Right lobe of liver (tissue), 6 donors: Measurements from ENCODE around the gene CCBE1. TPM values are rescaled to one million over a fixed set of nuclear protein-coding genes. Genes with fewer than 3 reads are reported as not detected.

ENCODE experiments used
- ATAC-seq, 4 donors: fragments of 200-7000 bp; cut with Tn5 transposase; one replicate each; pipeline ENCODE4 v1.9.1; 2020; ENCODE audit warnings: mild to moderate bottlenecking in 4 of 4, moderate library complexity in 4 of 4
- DNase-seq, 3 donors: peaks; one replicate each; pipeline ENCODE4 v3.0.0-alpha.2; 2020
- H3K27ac ChIP-seq, 3 donors: fragments of 200-600 bp; one replicate each; pipeline ENCODE4 v1.8.0; 2022
- H3K27me3 ChIP-seq, 2 donors: fragments of 200-600 bp; one replicate each; pipeline ENCODE4 v1.8.0; 2022
- H3K36me3 ChIP-seq, 4 donors: fragments of 200-600 bp; sonication (generic) in 1 of 4; one replicate each; pipeline versions ENCODE4 v1.5.1 to v1.8.0; 2017 to 2022; ENCODE audit warnings: control low read depth in 1 of 4
- H3K4me1 ChIP-seq, 4 donors: fragments of 200-600 bp; sonication (generic) in 1 of 4; one replicate each; pipeline versions ENCODE4 v1.5.1 to v1.8.0; 2017 to 2022; ENCODE audit warnings: control low read depth in 1 of 4
- H3K4me3 ChIP-seq, 3 donors: fragments of 200-600 bp; one replicate each; pipeline ENCODE4 v1.8.0; 2022
- H3K9me3 ChIP-seq, 4 donors: fragments of 200-600 bp; sonication (generic) in 1 of 4; one replicate each; pipeline versions ENCODE4 v1.5.1 to v1.8.0; 2017 to 2022; ENCODE audit warnings: control low read depth in 1 of 4
- CTCF ChIP-seq, 4 donors: fragments of 200-600 bp in 3 of 4; fragments of 450-650 bp in 1 of 4; IDR thresholded peaks; one replicate each; pipeline versions ENCODE4 v1.5.1 to v1.8.0; 2016 to 2022; ENCODE audit warnings: antibody characterized with exemption in 4 of 4, mild to moderate bottlenecking in 2 of 4
- POLR2A ChIP-seq: fragments of 450-650 bp; IDR thresholded peaks from one replicate; pipeline ENCODE4 v1.6.1; 2017; ENCODE audit warnings: antibody characterized with exemption, mild to moderate bottlenecking
- WGBS: methylation state at CpG from one replicate; pipeline ENCODE4 v1.1.6; 2018; ENCODE audit warnings: low coverage, low lambda C conversion rate; ENCODE audit not compliant: insufficient coverage; ENCODE audit errors: missing lambda C conversion rate; 5-methylcytosine and 5-hydroxymethylcytosine counted together
- intact Hi-C, 2 donors: fragments of 100-400 bp; cut with DNase I; formaldehyde crosslinking; loops; one replicate each; pipeline versions ENCODE4 v1.11.2 to v1.14.1; 2022
- total RNA-seq, 6 experiments: library from RNA; depleted of rRNA in 2 of 6; stranded (reverse); fragments of >200 nt in 2 of 6; fragmentation: NEBNext Ultra II Directional in 3 of 6; extraction: Animal tissue kit (Norgen Biotek cat#: 25700) in 3 of 6; gene quantifications; one replicate each; pipeline versions ENCODE4 v1.1.0 to v1.2.4, GENCODE V29; 2016 to 2023
- donor health status: DM: no; HTN: yes; CAD: no.
- donor health status: DM: no; HTN: no; CAD: no.
- donor health status: DM: no; HTN: no; CAD: no.
- donor health status: DM: no; HTN: yes; CAD: no.
- donor health status: DM: no; HTN: yes; CAD: no.

CCBE1 gene
- total RNA-seq, 6 experiments from 2014 or later = 2.7 to 6.9 (median 4.3) TPM

- DNase-seq (no peak), ATAC-seq (no peak)
- Histone ChIP-seq H3K27me3 (no peaks in the 10 kb centered on the region), H3K36me3 (no peaks in the 10 kb centered on the region), H3K9me3 (no peaks in the 10 kb centered on the region), H3K27ac (no peak overlapping the region), H3K4me1 (no peaks in the 10 kb centered on the region), H3K4me3 (no peak overlapping the region)
- TF ChIP-seq POLR2A (no peak), CTCF (IDR thresholded peaks at IDR 0.05) (no peak)
- intact Hi-C loops = no loop called here
Measured at GRCh38 chr18:59609654-59610053, 87.6 kb downstream of the CCBE1 start.

- TF ChIP-seq POLR2A (no peak), CTCF (IDR thresholded peaks at IDR 0.05) (no peak)
- intact Hi-C loops = no loop called here
- no peaks in the 10 kb centered on the region for H3K36me3 ChIP-seq
- ATAC-seq = no peak
- H3K4me3 ChIP-seq = no peak overlapping the region
- H3K9me3 ChIP-seq = no peaks in the 10 kb centered on the region
- H3K27me3 ChIP-seq = no peaks in the 10 kb centered on the region
- no peak for DNase-seq
- H3K27ac ChIP-seq = no peak overlapping the region
- WGBS = 44% methylated on average over 3 of the region's 7 CpGs
- no peaks in the 10 kb centered on the region for H3K4me1 ChIP-seq
Measured at GRCh38 chr18:59607471-59607870, 89.8 kb downstream of the CCBE1 start.

- intact Hi-C loops = no loop called here
- no peak for ATAC-seq
- Histone ChIP-seq H3K4me1 (no peaks in the 10 kb centered on the region), H3K4me3 (no peak overlapping the region), H3K9me3 (no peaks in the 10 kb centered on the region), H3K27me3 (no peaks in the 10 kb centered on the region), H3K27ac (no peak overlapping the region), H3K36me3 (no peaks in the 10 kb centered on the region)
- TF ChIP-seq CTCF (IDR thresholded peaks at IDR 0.05) (no peak), POLR2A (no peak)
- no peak for DNase-seq
- WGBS = 38% methylated on average over 1 of the region's 1 CpG
Measured at GRCh38 chr18:59607078-59607379, 90.2 kb downstream of the CCBE1 start.

GRCh38 chr18:59606193-59607077 lies 90.8 kb downstream of the CCBE1 start:
- WGBS = 41% methylated on average over 13 of the region's 13 CpGs
- DNase-seq (no peak), ATAC-seq (no peak)
- H3K4me3 ChIP-seq = no peak overlapping the region
- no peak overlapping the region for H3K27ac ChIP-seq
- TF ChIP-seq POLR2A = no peak
- TF ChIP-seq CTCF (IDR thresholded peaks at IDR 0.05) = no peak
- H3K4me1 ChIP-seq = no peaks in the 10 kb centered on the region
- H3K27me3 ChIP-seq = no peaks in the 10 kb centered on the region
- H3K36me3 ChIP-seq = no peaks in the 10 kb centered on the region
- no peaks in the 10 kb centered on the region for H3K9me3 ChIP-seq
- intact Hi-C loops = no loop called here
